ENCODE measurements around the gene PPP1R3E. TPM values are rescaled to one million over a fixed set of nuclear protein-coding genes. Genes with fewer than 3 reads are reported as not detected.
A peak's percentile ranks its signal among the peaks of the same experiment; 100 is the strongest.

The PPP1R3E gene
- total RNA-seq, 1 donor from 2014 or later: 15.0 TPM

GRCh38 chr14:23347406-23348296, 45.0 kb upstream of the PPP1R3E start:
- DNase-seq (ENCODE audit: low read depth, low spot score): no peak
- H3K27me3 Mint-ChIP-seq (ENCODE audit: low read depth): peaks cover 15% of the 10 kb centered on the region
- peaks cover 11% of the 10 kb centered on the region for H3K36me3 Mint-ChIP-seq (ENCODE audit: low read depth)
- H3K4me3 Mint-ChIP-seq: no peak overlapping the region
- H3K9me3 Mint-ChIP-seq: peaks cover 13% of the 10 kb centered on the region
- TF ChIP-seq CTCF (conservative IDR thresholded peaks at IDR 0.05): no peak
- peaks cover 13% of the 10 kb centered on the region for H3K4me1 Mint-ChIP-seq
- H3K27ac Mint-ChIP-seq (ENCODE audit: unreplicated experiment): no peak overlapping the region

GRCh38 chr14:23346693-23347405, 44.2 kb upstream of the PPP1R3E start:
- Mint-ChIP-seq H3K36me3 (ENCODE audit: low read depth) (peaks cover 11% of the 10 kb centered on the region), H3K27ac (ENCODE audit: unreplicated experiment) (no peak overlapping the region), H3K4me1 (peaks cover 13% of the 10 kb centered on the region), H3K27me3 (ENCODE audit: low read depth) (peaks cover 15% of the 10 kb centered on the region), H3K4me3 (no peak overlapping the region), H3K9me3 (peaks cover 13% of the 10 kb centered on the region)
- no peak for DNase-seq (ENCODE audit: low read depth, low spot score)
- TF ChIP-seq CTCF (conservative IDR thresholded peaks at IDR 0.05): no peak

GRCh38 chr14:23345987-23346692, 43.5 kb upstream of the PPP1R3E start:
- no peak for DNase-seq (ENCODE audit: low read depth, low spot score)
- Mint-ChIP-seq H3K4me3 (peak overlapping the region; percentile 6), H3K9me3 (peaks cover 12% of the 10 kb centered on the region), H3K27me3 (ENCODE audit: low read depth) (peaks cover 11% of the 10 kb centered on the region), H3K27ac (ENCODE audit: unreplicated experiment) (no peak overlapping the region), H3K36me3 (ENCODE audit: low read depth) (peaks cover 9% of the 10 kb centered on the region), H3K4me1 (peaks cover 10% of the 10 kb centered on the region)
- peak; percentile 32 for TF ChIP-seq CTCF (conservative IDR thresholded peaks at IDR 0.05)

- peaks cover 6% of the 10 kb centered on the region for H3K9me3 Mint-ChIP-seq
- peaks cover under 1% of the 10 kb centered on the region for H3K36me3 Mint-ChIP-seq (ENCODE audit: low read depth)
- no peak overlapping the region for H3K4me3 Mint-ChIP-seq
- TF ChIP-seq CTCF (conservative IDR thresholded peaks at IDR 0.05): peak; percentile 25
- H3K27me3 Mint-ChIP-seq (ENCODE audit: low read depth): no peaks in the 10 kb centered on the region
- no peak for DNase-seq (ENCODE audit: low read depth, low spot score)
- no peak overlapping the region for H3K27ac Mint-ChIP-seq (ENCODE audit: unreplicated experiment)
- no peaks in the 10 kb centered on the region for H3K4me1 Mint-ChIP-seq
These were observed 41.8 kb upstream of the PPP1R3E start for GRCh38 chr14:23344481-23344880.

GRCh38 chr14:23339506-23340268, 37.0 kb upstream of the PPP1R3E start:
- H3K36me3 Mint-ChIP-seq (ENCODE audit: low read depth): peaks cover 3% of the 10 kb centered on the region
- no peak for DNase-seq (ENCODE audit: low read depth, low spot score)
- H3K27me3 Mint-ChIP-seq (ENCODE audit: low read depth): peaks cover 7% of the 10 kb centered on the region
- no peak for TF ChIP-seq CTCF (conservative IDR thresholded peaks at IDR 0.05)
- peaks cover 12% of the 10 kb centered on the region for H3K9me3 Mint-ChIP-seq
- H3K27ac Mint-ChIP-seq (ENCODE audit: unreplicated experiment): no peak overlapping the region
- no peak overlapping the region for H3K4me3 Mint-ChIP-seq
- no peaks in the 10 kb centered on the region for H3K4me1 Mint-ChIP-seq

Measured in neural crest cell (in vitro differentiated cells).